Dermis lymphatic vessel endothelial cell (primary cell): ENCODE data around the gene SLC30A3. TPM values are rescaled to one million over a fixed set of nuclear protein-coding genes. Genes with fewer than 3 reads are reported as not detected.

Experiments
- total RNA-seq: library from RNA; depleted of rRNA; stranded (reverse); fragments of >200 nt; gene quantifications from 2 replicates; pipeline ENCODE4 v1.2.1, GENCODE V29; 2014

SLC30A3 gene, protein sequence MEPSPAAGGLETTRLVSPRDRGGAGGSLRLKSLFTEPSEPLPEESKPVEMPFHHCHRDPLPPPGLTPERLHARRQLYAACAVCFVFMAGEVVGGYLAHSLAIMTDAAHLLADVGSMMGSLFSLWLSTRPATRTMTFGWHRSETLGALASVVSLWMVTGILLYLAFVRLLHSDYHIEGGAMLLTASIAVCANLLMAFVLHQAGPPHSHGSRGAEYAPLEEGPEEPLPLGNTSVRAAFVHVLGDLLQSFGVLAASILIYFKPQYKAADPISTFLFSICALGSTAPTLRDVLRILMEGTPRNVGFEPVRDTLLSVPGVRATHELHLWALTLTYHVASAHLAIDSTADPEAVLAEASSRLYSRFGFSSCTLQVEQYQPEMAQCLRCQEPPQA
- total RNA-seq: 6.3 and 21.2 TPM in 2 replicates

DNA sequence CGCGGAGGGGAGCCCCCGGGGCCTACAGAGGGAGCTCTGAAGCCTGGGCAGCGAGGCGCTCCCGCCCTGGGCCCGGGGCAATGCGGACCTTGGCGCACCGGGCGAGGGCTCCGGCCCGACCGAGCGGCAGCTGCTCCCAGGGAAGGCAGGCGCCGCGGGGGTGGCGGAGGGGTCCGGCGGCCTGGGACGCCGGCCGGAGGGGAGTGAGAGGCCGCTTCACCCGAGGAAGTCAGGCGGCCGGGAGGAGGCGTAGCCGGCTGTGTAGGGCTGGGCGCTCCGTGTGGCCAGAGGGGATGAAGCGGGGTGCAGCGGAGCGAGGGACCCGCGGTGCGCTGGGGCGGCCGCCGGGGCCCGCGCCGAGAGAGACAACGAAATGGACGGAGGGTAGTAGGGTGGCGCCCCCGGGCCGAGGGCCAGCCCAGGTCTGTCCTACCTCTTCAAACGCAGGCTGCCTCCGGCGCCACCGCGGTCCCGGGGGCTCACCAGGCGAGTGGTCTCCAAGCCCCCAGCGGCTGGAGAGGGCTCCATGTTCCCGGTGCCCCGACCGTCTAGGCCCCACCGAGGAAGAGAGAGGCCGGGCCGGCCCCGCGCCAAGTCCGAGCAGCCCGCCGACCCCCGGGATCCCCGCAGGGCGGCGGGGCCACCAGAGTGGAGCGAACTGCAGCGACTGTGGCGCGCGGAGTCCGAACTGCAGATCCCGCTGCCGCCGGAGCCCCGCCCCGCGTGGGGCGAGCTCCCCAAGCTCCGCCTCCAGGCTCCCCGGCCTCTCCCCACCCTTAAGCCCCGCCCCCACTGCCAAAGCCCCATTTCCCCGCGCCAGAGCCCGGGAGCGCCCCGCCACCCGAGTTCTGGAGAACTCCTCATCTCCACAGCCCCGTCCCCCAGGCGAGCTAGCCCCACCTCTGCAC, at the start of gene SLC30A3:
SLC30A3 (minus strand) TSS at position 669 of the 908 bp plus-strand sequence; CDS start at position 528, 141 bp downstream.

DNA sequence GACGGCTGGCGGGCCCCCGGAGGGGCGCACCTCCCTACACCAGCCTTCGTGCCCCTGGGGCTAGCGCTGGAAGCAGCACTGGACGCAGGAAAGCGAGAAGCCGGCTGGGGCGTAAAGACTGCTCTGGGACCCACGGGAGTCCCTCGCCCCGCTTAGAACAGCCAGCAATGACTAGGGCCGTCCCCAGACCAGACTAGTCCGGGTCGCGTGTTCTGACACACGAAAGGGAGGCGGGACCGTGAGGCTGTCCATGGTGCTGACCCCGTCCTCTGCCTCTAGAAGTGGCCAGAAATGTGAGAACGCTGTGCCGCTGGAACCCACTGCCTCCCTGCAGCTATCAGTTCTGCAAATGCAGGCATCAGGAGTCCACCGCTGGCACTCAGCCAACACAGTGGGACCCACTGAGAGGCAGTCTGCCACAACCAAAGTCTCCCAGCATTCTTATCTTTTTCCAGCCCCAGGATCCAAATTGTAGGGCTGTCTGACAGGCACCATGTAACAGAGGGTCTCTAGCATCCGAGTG, 45.6 kb upstream of the SLC30A3 start, which contains the start of gene UCN:
UCN (minus strand) TSS at position 87 of the 523 bp plus-strand sequence. CDS start 550 bp downstream, outside the sequence.

DNA sequence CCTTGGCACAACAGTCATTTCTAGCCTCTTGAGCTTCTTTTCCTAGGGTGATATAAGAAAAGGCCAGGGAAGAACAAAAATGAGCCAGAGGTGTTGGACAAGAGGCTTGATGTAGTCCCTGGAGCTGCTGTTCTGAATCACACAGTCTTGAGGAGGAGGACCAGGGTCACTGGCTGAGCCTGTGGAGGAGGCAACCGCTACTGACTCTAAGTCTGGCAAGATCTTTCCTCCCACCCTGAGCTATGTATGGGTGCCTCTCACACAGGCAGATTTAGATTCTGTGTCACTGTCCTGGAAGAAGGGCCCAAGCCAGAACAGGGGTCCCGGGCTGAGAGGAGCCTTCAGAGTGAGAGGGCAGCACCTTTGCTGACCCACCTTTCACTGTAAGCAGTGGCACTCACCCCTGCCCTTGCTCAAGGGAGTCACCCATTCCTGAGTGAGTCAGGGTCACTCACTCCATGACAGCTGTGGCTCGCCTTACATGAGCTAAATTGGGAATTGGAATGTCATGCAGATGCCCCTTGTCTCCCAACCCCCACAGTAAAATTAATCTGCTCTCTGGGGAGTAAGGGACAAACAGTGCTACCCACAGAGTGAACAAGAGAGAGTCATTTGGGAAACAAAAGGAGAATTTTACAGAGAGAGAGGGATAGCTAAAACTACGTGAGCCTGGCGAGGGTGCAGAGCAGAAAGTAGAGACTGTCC, 19.2 kb upstream of the SLC30A3 start, which contains the start of gene TRIM54:
TRIM54 (plus strand) TSS at position 575 of the 705 bp plus-strand sequence. CDS start 303 bp downstream, outside the sequence.

DNA sequence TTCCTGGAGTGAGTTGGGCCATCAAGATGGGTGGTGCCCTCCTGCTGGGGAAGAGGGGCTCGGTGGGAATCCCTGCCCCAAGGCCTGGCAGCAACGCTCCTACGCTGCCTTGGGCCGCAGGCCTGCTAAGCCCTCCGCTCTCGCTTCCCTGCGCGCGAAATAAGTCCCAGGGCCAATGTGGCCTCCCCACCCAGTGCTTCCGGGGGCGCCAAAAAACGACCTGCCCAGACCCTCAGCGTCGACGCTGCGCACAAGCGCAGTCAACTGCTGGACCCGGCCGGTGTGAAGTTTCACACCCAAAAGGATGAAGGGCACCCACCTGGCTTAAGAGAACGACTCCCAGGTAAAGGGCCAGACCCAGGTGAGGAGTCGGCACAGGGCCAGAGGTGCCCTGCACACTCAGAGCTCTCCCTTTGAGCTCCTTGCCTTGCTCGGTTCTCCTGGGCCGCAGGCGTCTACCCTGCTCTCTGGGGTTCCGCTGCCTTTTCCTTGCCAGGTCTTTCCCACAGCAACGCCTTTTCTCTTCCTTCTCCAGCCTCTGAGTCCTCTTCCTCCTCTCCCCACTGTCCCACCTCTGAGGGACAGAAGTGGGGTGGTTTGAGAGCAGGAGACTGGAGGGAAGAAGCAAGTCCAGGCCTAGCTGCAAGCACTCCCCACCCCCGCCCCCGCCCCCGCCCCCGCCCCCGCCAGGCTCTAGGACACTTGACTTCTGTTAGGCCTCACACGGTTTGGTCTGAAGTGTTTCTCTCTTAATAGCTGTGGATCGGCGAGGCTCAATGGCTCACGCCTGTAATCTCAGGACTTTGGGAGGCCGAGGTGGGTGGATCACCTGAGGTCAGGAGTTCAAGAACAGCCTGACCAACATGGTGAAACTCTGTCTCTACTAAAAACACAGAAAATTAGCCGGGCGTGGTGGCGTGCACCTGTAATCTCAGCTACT, 12.6 kb upstream of the SLC30A3 start, which contains the start of gene DNAJC5G:
DNAJC5G (plus strand) TSS at position 223 of the 940 bp plus-strand sequence. CDS start 1,296 bp downstream, outside the sequence.

DNA sequence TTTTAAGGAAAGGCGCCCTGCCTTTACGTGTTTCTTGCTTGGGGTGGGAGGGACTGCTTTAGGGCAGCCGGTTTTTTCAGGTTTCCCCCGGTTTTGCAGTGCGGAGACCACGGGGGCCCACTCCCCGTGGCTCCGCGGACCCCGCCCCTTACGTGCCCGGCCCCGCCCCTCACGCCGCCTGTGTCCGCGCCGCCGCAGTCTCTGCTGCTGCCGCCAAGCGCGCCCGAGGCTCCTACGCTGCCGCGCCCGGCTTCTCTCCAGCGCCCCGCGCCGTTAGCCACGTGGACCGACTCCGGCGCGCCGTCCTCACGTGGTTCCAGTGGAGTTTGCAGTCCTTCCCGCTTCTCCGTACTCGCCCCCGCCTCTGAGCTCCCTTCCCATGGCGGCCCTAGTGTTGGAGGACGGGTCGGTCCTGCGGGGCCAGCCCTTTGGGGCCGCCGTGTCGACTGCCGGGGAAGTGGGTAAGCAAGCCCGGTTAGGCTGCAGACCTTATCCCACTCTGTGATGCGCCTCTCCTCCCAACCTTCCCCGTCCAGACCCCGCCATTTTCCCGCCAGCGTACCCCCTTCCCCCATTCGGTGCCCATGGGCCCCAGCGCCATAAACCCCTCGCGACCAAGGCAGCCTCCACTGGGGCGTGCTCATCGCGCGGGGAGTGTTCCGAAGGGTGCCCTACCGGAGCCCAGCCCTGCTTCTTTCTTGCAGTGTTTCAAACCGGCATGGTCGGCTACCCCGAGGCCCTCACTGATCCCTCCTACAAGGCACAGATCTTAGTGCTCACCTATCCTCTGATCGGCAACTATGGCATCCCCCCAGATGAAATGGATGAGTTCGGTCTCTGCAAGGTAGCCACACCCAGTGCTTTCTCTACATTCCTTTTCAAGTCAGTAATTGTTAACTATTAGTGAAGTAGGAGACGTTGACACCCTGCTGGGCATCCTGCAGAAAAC, 45.4 kb downstream of the SLC30A3 start, which contains the start of gene CAD:
CAD (plus strand) TSS at position 197 of the 949 bp plus-strand sequence; CDS start at position 380, 183 bp downstream.

DNA sequence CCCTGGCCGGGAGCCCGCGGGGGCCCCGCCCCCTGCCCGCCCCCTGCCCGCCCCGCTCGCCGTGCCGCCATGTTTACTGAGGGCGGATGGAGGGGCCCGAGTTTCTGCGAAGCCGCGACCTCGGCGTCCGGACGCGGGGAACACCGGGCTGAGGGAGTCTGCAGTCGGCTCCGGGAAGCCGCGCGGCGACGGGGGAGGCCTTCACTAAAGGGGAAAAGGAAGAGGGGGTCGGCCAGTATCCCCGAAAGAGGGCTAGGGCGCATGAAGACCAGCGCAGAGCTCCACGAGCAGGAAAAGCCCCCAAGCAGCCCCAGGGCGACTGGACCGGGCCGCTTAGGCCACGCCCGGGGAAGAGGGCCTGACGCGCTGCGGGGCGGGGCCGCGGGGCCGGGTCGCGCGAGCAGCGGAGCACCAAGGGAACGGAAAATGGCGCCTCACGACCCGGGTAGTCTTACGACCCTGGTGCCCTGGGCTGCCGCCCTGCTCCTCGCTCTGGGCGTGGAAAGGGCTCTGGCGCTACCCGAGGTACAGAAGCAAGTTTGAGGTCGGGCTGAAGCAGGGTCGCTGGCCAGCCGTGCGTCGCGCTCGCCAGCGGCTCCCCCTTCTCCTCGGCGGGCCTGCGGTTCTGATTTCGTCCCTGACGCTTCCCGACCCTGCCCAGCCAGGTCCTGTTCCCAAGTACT, 50.8 kb downstream of the SLC30A3 start, which contains the start of the genes ATRAID and SLC5A6:
ATRAID (plus strand) TSS at position 99 of the 683 bp plus-strand sequence; CDS start at position 427, 328 bp downstream.
SLC5A6 (minus strand) TSS at position 326 of the 683 bp plus-strand sequence. CDS start 4,618 bp downstream, outside the sequence.

Other genes with a start within 250 kb of the SLC30A3 start
- 17.0 and 23.1 TPM in 2 replicates for gene TMEM214, start 230.1 kb downstream of the SLC30A3 start, total RNA-seq
- 17.3 and 20.0 TPM in 2 replicates for gene AGBL5, start 211.4 kb downstream of the SLC30A3 start, total RNA-seq
- 403 and 523 TPM in 2 replicates for gene OST4, start 191.4 kb downstream of the SLC30A3 start, total RNA-seq
- 22.8 and 34.8 TPM in 2 replicates for gene EMILIN1, start 184.4 kb downstream of the SLC30A3 start, total RNA-seq
- gene KHK, start 176.3 kb downstream of the SLC30A3 start, total RNA-seq: 2.4 and 4.3 TPM in 2 replicates
- 1.7 and 2.3 TPM in 2 replicates for gene CGREF1, start 143.9 kb downstream of the SLC30A3 start, total RNA-seq
- not detected in 2 replicates for gene ABHD1, start 139.2 kb downstream of the SLC30A3 start, total RNA-seq
- gene PREB, start 128.4 kb downstream of the SLC30A3 start, total RNA-seq: 25.3 and 28.4 TPM in 2 replicates
- not detected in 2 replicates for gene PRR30, start 123.6 kb downstream of the SLC30A3 start, total RNA-seq
- not detected in 2 replicates for gene TCF23, start 114.0 kb downstream of the SLC30A3 start, total RNA-seq
- 107 and 121 TPM in 2 replicates for gene ATRAID, start 51.0 kb downstream of the SLC30A3 start, total RNA-seq
- gene SLC5A6, start 50.8 kb downstream of the SLC30A3 start, total RNA-seq: 18.1 and 19.4 TPM in 2 replicates
- gene CAD, start 45.7 kb downstream of the SLC30A3 start, total RNA-seq: 21.6 and 22.9 TPM in 2 replicates
- 0.60 and 2.4 TPM in 2 replicates for gene DNAJC5G, start 12.4 kb upstream of the SLC30A3 start, total RNA-seq
- 0.52 and 1.3 TPM in 2 replicates for gene TRIM54, start 19.4 kb upstream of the SLC30A3 start, total RNA-seq
- 0.22 and 0.34 TPM in 2 replicates for gene UCN, start 45.4 kb upstream of the SLC30A3 start, total RNA-seq
- 38.0 and 43.1 TPM in 2 replicates for gene MPV17, start 60.0 kb upstream of the SLC30A3 start, total RNA-seq
- gene GTF3C2, start 93.7 kb upstream of the SLC30A3 start, total RNA-seq: 17.0 and 22.3 TPM in 2 replicates
- gene EIF2B4, start 107.3 kb upstream of the SLC30A3 start, total RNA-seq: 21.5 and 25.9 TPM in 2 replicates
- gene SNX17, start 107.6 kb upstream of the SLC30A3 start, total RNA-seq: 130 and 131 TPM in 2 replicates
- gene ZNF513, start 117.7 kb upstream of the SLC30A3 start, total RNA-seq: 6.4 and 6.8 TPM in 2 replicates
- 87.2 and 94.8 TPM in 2 replicates for gene PPM1G, start 146.5 kb upstream of the SLC30A3 start, total RNA-seq
- gene NRBP1, start 165.6 kb upstream of the SLC30A3 start, total RNA-seq: 94.3 and 108 TPM in 2 replicates
- gene KRTCAP3, start 179.3 kb upstream of the SLC30A3 start, total RNA-seq: not detected in 2 replicates
- 10.5 and 14.3 TPM in 2 replicates for gene IFT172, start 226.7 kb upstream of the SLC30A3 start, total RNA-seq
- gene FNDC4, start 232.2 kb upstream of the SLC30A3 start, total RNA-seq: 8.3 and 9.5 TPM in 2 replicates
- gene GCKR, start 233.8 kb upstream of the SLC30A3 start, total RNA-seq: not detected in 2 replicates